ENCODE data around the gene RAB21.

The RAB21 gene

GRCh38 chr12:71763677-71764379 lies 9.2 kb downstream of the RAB21 start:
- DNase-seq (ENCODE audit: low read depth): no peak
- H3K4me3 ChIP-seq (ENCODE audit: low read depth, low read length): no peak overlapping the region
- TF ChIP-seq CTCF (IDR thresholded peaks at IDR 0.05; ENCODE audit: insufficient read depth, low read depth, low read length, missing control alignments): no peak

GRCh38 chr12:71764587-71765321 lies 10.1 kb downstream of the RAB21 start:
- no peak for TF ChIP-seq CTCF (IDR thresholded peaks at IDR 0.05; ENCODE audit: insufficient read depth, low read depth, low read length, missing control alignments)
- H3K4me3 ChIP-seq (ENCODE audit: low read depth, low read length): no peak overlapping the region
- DNase-seq (ENCODE audit: low read depth): no peak

GRCh38 chr12:71766202-71766601 lies 11.5 kb downstream of the RAB21 start:
- TF ChIP-seq CTCF (IDR thresholded peaks at IDR 0.05; ENCODE audit: insufficient read depth, low read depth, low read length, missing control alignments): no peak

GRCh38 chr12:71767183-71767582 lies 12.5 kb downstream of the RAB21 start:
- no peak for TF ChIP-seq CTCF (IDR thresholded peaks at IDR 0.05; ENCODE audit: insufficient read depth, low read depth, low read length, missing control alignments)
- no peak overlapping the region for H3K4me3 ChIP-seq (ENCODE audit: low read depth, low read length)
- no peak for DNase-seq (ENCODE audit: low read depth)

More at GRCh38 chr12:71766202-71766601, 11.5 kb downstream of the RAB21 start:
- no peak for DNase-seq (ENCODE audit: low read depth)
- H3K4me3 ChIP-seq (ENCODE audit: low read depth, low read length): no peak overlapping the region

- DNase-seq (ENCODE audit: low read depth): no peak
- TF ChIP-seq CTCF (IDR thresholded peaks at IDR 0.05; ENCODE audit: insufficient read depth, low read depth, low read length, missing control alignments): no peak
- H3K4me3 ChIP-seq (ENCODE audit: low read depth, low read length): no peak overlapping the region
Measured at GRCh38 chr12:71768900-71769299, 14.2 kb downstream of the RAB21 start.

- TF ChIP-seq CTCF (IDR thresholded peaks at IDR 0.05; ENCODE audit: insufficient read depth, low read depth, low read length, missing control alignments): no peak
- no peak for DNase-seq (ENCODE audit: low read depth)
- no peak overlapping the region for H3K4me3 ChIP-seq (ENCODE audit: low read depth, low read length)
Measured at GRCh38 chr12:71771069-71771468, 16.4 kb downstream of the RAB21 start.

Measured in GM12865 (cell line).